ENCODE measurements around the gene OSBPL7. TPM values are rescaled to one million over a fixed set of nuclear protein-coding genes. Genes with fewer than 3 reads are reported as not detected.

OSBPL7 gene
- total RNA-seq, 2 experiments from 2014 or later, result 33.2 to 36.1 TPM

DNA sequence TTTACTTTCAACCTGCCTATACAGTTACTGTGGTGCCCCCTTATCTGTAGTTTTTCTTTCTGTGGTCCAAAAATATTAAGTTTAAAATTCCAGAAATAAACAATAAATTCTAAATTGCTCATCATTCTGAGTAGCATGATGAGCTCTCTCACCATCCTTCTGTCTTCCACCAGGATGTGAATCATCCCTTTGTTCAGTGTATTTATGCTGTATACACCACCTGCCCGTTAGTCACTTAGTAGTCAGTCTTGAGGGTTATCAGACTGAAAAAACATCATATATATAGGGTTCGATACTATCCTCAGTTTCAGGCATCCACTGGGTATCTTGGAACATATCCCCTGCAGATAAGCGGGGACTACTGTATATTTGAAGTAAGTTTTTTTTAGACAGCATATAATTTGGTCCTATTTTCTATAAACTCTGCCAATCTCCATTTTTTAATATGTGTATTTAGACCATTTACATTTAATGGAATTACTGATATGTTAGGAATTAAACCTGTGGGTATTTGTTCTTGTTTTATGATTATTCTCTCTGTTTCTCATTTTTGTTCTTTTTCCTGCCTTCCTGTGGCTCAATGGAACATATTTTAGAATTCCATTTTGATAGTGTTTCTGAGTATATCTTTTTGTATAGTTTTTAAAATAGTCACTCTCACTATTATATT is 57.5 kb downstream of the OSBPL7 start:
- Mint-ChIP-seq H3K36me3 (ENCODE audit: low read depth) (peaks cover 2% of the 10 kb centered on the region), H3K9me3 (peaks cover 9% of the 10 kb centered on the region), H3K4me3 (no peak overlapping the region), H3K27me3 (peaks cover 17% of the 10 kb centered on the region), H3K4me1 (peaks cover 16% of the 10 kb centered on the region), H3K27ac (no peak overlapping the region)
- DNase-seq, result no peak
- POLR2A ChIA-PET, result interaction anchor here (0.6 to 2.1 kb wide), 2 partner anchors 31 to 68 kb away, joined by 3 to 6 read pairs; partner anchors contain the start of genes LRRC46, MRPL10 and TBX21
- CTCF ChIA-PET, result interaction anchor here (1.5 kb wide), 1 partner anchor 31 kb away, joined by 8 read pairs; the partner anchor contains the start of gene TBX21

DNA sequence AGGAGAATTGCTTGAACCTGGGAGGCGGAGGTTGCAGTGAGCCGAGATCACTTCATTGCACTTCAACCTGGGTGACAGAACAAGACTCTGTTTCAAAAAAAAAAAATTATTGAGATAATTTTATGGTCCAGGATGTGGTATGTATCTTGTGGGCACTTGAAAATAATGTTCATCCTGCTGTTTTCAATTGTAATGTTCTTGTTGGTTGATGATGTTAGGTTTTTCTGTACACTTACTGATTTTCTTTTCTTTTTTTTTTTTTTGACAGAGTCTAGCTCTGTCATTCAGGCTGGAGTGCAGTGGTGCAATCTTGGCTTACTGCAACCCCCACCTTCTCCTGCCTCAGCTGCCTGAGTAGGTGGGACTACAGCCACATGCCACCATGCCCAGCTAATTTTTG is 58.9 kb downstream of the OSBPL7 start:
- Mint-ChIP-seq H3K4me3 (no peak overlapping the region), H3K9me3 (peaks cover 9% of the 10 kb centered on the region), H3K27me3 (peaks cover 23% of the 10 kb centered on the region), H3K36me3 (ENCODE audit: low read depth) (peaks cover 2% of the 10 kb centered on the region), H3K27ac (no peak overlapping the region), H3K4me1 (peaks cover 16% of the 10 kb centered on the region)
- CTCF ChIA-PET, result interaction anchor here (1.5 to 1.7 kb wide), 2 partner anchors 30 to 64 kb away, joined by 5 to 8 read pairs; partner anchors contain the start of gene TBX21
- no peak for DNase-seq
- POLR2A ChIA-PET, result interaction anchor here (2.1 kb wide), 1 partner anchor 30 kb away, joined by 6 read pairs; the partner anchor contains the start of gene TBX21

DNA sequence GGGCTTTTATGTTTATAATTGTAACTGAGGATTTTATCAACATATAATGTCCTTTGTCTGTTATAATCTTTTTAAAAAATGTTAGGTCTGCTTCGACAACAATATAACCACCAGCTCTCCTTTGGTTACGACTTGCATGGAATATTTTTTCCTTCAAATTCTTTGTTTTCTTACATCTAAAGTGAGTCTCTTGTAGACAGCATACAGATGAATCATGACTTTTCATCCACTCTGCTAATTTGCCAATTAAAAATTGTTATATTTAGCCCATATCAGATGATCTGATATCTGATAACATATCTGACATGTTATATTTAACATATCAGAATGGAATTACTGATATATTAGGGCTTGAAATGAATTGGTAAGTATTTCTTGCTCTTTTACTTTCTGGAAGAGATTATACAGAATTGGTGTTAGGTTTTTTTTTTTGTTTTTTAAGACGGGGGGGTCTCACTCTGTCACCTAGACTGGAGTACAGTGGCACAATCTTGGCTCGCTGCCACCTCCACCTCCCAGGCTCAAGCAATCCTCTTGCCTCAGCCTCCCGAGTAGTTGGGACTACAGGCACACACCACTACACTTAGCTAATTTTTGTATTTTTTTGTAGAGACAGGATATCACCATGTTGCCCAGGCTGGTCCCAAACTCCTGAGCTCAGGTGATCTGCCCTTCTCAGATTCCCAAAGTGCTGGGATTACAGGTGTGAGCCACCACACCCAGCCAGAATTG is 61.0 kb downstream of the OSBPL7 start:
- POLR2A ChIA-PET, result no interaction called here
- no peak overlapping the region for H3K27ac Mint-ChIP-seq
- H3K27me3 Mint-ChIP-seq, result peaks cover 23% of the 10 kb centered on the region
- DNase-seq, result no peak
- CTCF ChIA-PET, result interaction anchor here (0.7 to 1.1 kb wide), 3 partner anchors 13 to 131 kb away, joined by 3 to 4 read pairs (median 3); no protein-coding TSS in a partner anchor
- H3K4me3 Mint-ChIP-seq, result no peak overlapping the region
- H3K4me1 Mint-ChIP-seq, result peaks cover 16% of the 10 kb centered on the region
- H3K36me3 Mint-ChIP-seq (ENCODE audit: low read depth), result peaks cover 7% of the 10 kb centered on the region
- peaks cover 14% of the 10 kb centered on the region for H3K9me3 Mint-ChIP-seq

DNA sequence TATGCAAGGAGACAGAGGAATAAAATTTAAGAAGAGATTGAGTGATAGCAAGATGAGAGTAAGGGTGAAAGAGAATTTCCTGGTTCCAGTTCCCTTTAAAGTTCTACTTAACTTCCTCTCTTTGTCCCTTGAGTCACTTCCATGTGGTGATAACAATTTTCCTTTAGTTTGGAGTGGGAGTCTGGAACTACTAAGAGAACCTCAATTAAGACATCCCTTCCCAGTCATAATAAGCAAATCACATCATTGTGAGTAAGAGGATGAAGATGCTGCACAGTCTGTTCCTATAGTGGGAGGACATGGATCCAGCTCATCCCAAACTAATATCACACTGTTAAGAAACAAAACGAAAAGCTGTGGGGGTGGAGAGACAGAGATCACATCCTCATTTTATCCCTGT is 64.2 kb downstream of the OSBPL7 start:
- Mint-ChIP-seq H3K36me3 (ENCODE audit: low read depth) (peaks cover 7% of the 10 kb centered on the region), H3K4me1 (no peaks in the 10 kb centered on the region), H3K9me3 (peaks cover 10% of the 10 kb centered on the region), H3K27ac (no peak overlapping the region), H3K4me3 (no peak overlapping the region), H3K27me3 (peaks cover 23% of the 10 kb centered on the region)
- ChIA-PET CTCF (no interaction called here), POLR2A (no interaction called here)
- no peak for DNase-seq

Other genes with a start within 250 kb of the OSBPL7 start
- 100 to 1,000 TPM; 329 to 334 TPM for gene KPNB1, start 171.9 kb downstream of the OSBPL7 start, total RNA-seq
- 1 to 10 TPM; 7.0 TPM for gene TBKBP1, start 127.6 kb downstream of the OSBPL7 start, total RNA-seq
- 10 to 100 TPM; 58.3 to 61.1 TPM for gene TBX21, start 88.6 kb downstream of the OSBPL7 start, total RNA-seq
- 10 to 100 TPM; 91.5 to 95.7 TPM for gene MRPL10, start 9.7 kb upstream of the OSBPL7 start, total RNA-seq
- under 1 TPM; 0.45 to 0.53 TPM for gene LRRC46, start 9.9 kb upstream of the OSBPL7 start, total RNA-seq
- gene SCRN2, start 19.5 kb upstream of the OSBPL7 start, total RNA-seq, result 10 to 100 TPM; 29.1 to 29.8 TPM
- gene SP6, start 29.4 kb upstream of the OSBPL7 start, total RNA-seq, result under 1 TPM; 0.10 to 0.15 TPM
- 10 to 100 TPM; 24.6 to 25.6 TPM for gene SP2, start 74.4 kb upstream of the OSBPL7 start, total RNA-seq
- gene PNPO, start 119.8 kb upstream of the OSBPL7 start, total RNA-seq, result 10 to 100 TPM; 24.6 to 25.1 TPM
- gene PRR15L, start 136.1 kb upstream of the OSBPL7 start, total RNA-seq, result not detected
- 100 to 1,000 TPM; 194 to 205 TPM for gene CDK5RAP3, start 149.3 kb upstream of the OSBPL7 start, total RNA-seq
- gene COPZ2, start 216.0 kb upstream of the OSBPL7 start, total RNA-seq, result 10 to 100 TPM in 1 of 2 experiments, 1 to 10 TPM in 1; 7.4 to 11.5 TPM
- gene NFE2L1, start 226.6 kb upstream of the OSBPL7 start, total RNA-seq, result 10 to 100 TPM; 69.4 to 70.2 TPM

Data from activated CD4-positive, alpha-beta memory T cell treated with anti-CD3 and anti-CD28 coated beads, Interleukin-2, amount 10 ng/mL, durations not matched to agents 7 days and 5 days (primary cell).